MG63 (cell line): ENCODE measurements around the gene KCNIP4. TPM values are rescaled to one million over a fixed set of nuclear protein-coding genes. Genes with fewer than 3 reads are reported as not detected.
A peak's percentile ranks its signal among the peaks of the same experiment; 100 is the strongest.

Source experiments
- DNase-seq: peaks from one replicate; pipeline ENCODE4 v3.0.0-alpha.2; 2020
- H3K27me3 ChIP-seq: fragments of 250-450 bp; sonication (Bioruptor Pico); 2 replicates; pipeline ENCODE4 v1.5.1; 2020; ENCODE audit warnings: mild to moderate bottlenecking, moderate library complexity
- H3K36me3 ChIP-seq: fragments of 250-450 bp; sonication (Bioruptor Pico); 2 replicates; pipeline ENCODE4 v1.5.1; 2020; ENCODE audit warnings: mild to moderate bottlenecking, moderate library complexity
- H3K4me3 ChIP-seq: fragments of 250-450 bp; sonication (Bioruptor Pico); 2 replicates; pipeline ENCODE4 v1.5.1; 2020; ENCODE audit warnings: mild to moderate bottlenecking, moderate library complexity
- H3K9me3 ChIP-seq: fragments of 250-450 bp; sonication (Bioruptor Pico); 2 replicates; pipeline ENCODE4 v1.5.1; 2020; ENCODE audit warnings: mild to moderate bottlenecking, moderate library complexity
- total RNA-seq: library from RNA; depleted of rRNA; stranded (reverse); fragments of >200 nt; shearing (Covaris generic); gene quantifications from 2 replicates; pipeline ENCODE4 v1.2.3, GENCODE V29; 2014; ENCODE audit warnings: low replicate concordance

Gene KCNIP4
- total RNA-seq, 1 experiment from 2014 or later = not detected

- no peak for DNase-seq
- no peaks in the 10 kb centered on the region for H3K9me3 ChIP-seq
- no peaks in the 10 kb centered on the region for H3K36me3 ChIP-seq
- no peak overlapping the region for H3K4me3 ChIP-seq
- no peaks in the 10 kb centered on the region for H3K27me3 ChIP-seq
These were observed 251.0 kb downstream of the KCNIP4 start for GRCh38 chr4:21697583-21697982.

DNA sequence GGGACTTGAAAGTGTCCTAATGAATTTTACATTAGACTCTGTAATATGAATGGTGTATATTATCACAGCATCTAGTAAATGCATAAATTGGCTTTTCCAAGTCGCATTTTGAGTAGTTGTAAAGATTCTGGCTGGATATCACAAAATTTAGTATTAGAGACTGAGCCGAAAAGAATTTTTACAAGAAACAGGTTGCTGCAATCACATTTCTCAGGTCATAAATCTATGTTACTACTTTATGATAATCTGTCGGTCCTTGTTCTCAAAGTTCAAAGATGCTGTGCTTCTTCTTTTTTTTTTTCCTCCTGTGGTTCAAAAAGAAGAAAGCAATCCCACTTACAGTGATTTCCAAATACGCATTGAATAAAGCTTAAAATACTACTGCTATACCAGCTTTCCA lies 253.4 kb downstream of the KCNIP4 start:
- Histone ChIP-seq H3K27me3 (no peaks in the 10 kb centered on the region), H3K9me3 (no peaks in the 10 kb centered on the region), H3K36me3 (no peaks in the 10 kb centered on the region), H3K4me3 (no peak overlapping the region)
- DNase-seq = no peak

- DNase-seq = no peak
- Histone ChIP-seq H3K27me3 (no peaks in the 10 kb centered on the region), H3K9me3 (no peaks in the 10 kb centered on the region)
These were observed 256.3 kb downstream of the KCNIP4 start for GRCh38 chr4:21692241-21692640.

DNA sequence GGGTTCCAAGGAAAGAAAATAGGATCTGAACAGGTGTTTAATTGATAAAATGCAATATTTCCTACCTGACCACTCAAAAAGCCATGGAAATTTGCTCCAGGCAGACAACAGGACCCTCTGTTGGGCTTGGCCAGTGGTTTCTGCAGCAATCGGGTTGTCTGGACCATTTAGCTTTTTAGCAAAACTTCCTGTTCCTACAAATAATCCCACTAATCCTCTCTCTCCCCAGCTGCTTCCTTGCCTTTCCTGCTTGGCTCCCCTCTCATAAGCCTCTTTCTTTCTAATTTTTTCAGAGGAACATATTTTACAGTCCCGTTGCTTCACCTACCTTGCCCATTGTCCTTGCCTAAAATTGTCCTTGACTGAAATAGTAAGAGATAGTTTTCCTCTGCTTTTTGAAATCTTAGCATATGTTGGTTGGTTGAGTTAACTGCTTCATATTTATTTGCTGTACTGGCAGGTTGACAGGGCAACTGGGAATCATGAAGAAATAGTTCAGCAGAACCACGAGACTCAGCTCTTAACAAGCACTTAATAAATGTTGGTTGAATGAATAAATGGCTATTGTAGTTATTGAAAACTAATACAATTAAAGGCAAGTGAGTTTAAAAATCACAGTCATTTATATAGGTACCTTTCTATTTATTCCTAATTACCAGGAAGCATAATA lies 259.8 kb downstream of the KCNIP4 start:
- DNase-seq = no peak

More at GRCh38 chr4:21692241-21692640, 256.3 kb downstream of the KCNIP4 start:
- no peak overlapping the region for H3K4me3 ChIP-seq
- H3K36me3 ChIP-seq = no peaks in the 10 kb centered on the region

GRCh38 chr4:21685911-21686310 lies 262.7 kb downstream of the KCNIP4 start:
- no peak for DNase-seq
- Histone ChIP-seq H3K36me3 (no peaks in the 10 kb centered on the region), H3K9me3 (no peaks in the 10 kb centered on the region), H3K4me3 (no peak overlapping the region), H3K27me3 (no peaks in the 10 kb centered on the region)

More for the DNA sequence above, 259.8 kb downstream of the KCNIP4 start:
- Histone ChIP-seq H3K9me3 (no peaks in the 10 kb centered on the region), H3K36me3 (no peaks in the 10 kb centered on the region), H3K27me3 (no peaks in the 10 kb centered on the region), H3K4me3 (no peak overlapping the region)

GRCh38 chr4:21680326-21680898 lies 268.2 kb downstream of the KCNIP4 start:
- no peaks in the 10 kb centered on the region for H3K36me3 ChIP-seq
- no peaks in the 10 kb centered on the region for H3K9me3 ChIP-seq
- no peak overlapping the region for H3K4me3 ChIP-seq
- no peak for DNase-seq
- H3K27me3 ChIP-seq = no peaks in the 10 kb centered on the region

DNA sequence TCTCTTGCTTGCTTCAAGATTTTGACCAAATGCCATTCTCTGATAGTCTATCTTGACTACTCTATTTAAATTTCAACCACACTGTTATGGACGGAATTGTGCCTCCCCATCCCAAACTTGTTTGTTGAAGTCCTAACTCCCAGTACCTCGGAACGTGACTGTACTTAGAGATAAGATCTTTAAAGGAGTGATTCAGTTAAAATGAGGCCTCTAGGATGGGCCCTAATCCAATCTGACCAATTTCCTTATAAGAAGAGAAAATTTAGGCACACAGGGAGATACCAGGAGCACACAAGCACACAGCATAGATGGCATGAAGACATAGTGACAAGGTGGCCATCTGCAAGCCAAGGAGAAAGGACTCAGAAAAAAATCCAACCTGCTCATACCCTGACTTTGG lies 269.9 kb downstream of the KCNIP4 start:
- H3K36me3 ChIP-seq = no peaks in the 10 kb centered on the region
- H3K4me3 ChIP-seq = no peak overlapping the region
- no peak for DNase-seq
- H3K27me3 ChIP-seq = no peaks in the 10 kb centered on the region
- H3K9me3 ChIP-seq = no peaks in the 10 kb centered on the region

GRCh38 chr4:21677173-21677572 lies 271.4 kb downstream of the KCNIP4 start:
- Histone ChIP-seq H3K27me3 (no peaks in the 10 kb centered on the region), H3K36me3 (no peaks in the 10 kb centered on the region), H3K9me3 (no peaks in the 10 kb centered on the region), H3K4me3 (no peak overlapping the region)
- no peak for DNase-seq

GRCh38 chr4:21664355-21664754 lies 284.2 kb downstream of the KCNIP4 start:
- no peaks in the 10 kb centered on the region for H3K36me3 ChIP-seq
- no peaks in the 10 kb centered on the region for H3K27me3 ChIP-seq
- H3K4me3 ChIP-seq = no peak overlapping the region
- DNase-seq = no peak
- no peaks in the 10 kb centered on the region for H3K9me3 ChIP-seq

- Histone ChIP-seq H3K4me3 (no peak overlapping the region), H3K36me3 (no peaks in the 10 kb centered on the region)
- peak; percentile 17 for DNase-seq
These were observed 291.7 kb downstream of the KCNIP4 start for GRCh38 chr4:21656832-21657231.

GRCh38 chr4:21655031-21655430 lies 293.5 kb downstream of the KCNIP4 start:
- Histone ChIP-seq H3K9me3 (no peaks in the 10 kb centered on the region), H3K36me3 (no peaks in the 10 kb centered on the region), H3K27me3 (no peaks in the 10 kb centered on the region), H3K4me3 (no peak overlapping the region)
- DNase-seq = no peak

More at GRCh38 chr4:21656832-21657231, 291.7 kb downstream of the KCNIP4 start:
- Histone ChIP-seq H3K27me3 (no peaks in the 10 kb centered on the region), H3K9me3 (no peaks in the 10 kb centered on the region)

DNA sequence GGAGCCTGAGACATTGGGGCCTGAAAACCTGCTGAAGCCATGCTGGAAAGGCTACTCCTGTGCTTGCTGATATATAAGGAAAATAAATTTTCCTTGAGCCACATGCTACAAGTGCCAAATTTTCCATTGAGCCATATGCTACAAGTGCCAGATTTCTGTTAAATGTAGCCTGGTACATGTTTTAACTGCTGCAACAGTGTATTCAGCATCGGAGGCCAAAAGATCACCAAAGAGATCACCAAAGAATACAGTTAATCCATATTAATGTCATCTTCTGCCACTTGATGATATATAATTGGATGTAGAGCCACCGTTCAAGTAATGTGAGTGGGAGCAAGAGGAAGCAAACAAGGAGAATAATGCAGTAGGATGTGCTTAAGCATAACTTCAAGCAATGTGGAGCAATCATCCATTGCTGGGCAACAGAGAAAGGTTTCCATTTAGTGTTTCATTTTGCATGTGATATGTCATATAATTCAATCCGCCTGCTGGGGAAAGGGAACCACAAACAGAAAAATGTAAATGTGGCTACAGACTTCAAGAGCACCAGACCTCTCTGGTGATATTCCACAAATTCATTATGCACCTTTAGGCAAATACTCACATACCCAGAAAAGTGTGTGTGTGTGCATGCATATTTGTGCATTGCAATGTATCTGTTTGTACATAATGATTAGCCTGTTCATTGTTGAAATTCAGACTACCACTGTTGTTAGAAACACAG lies 295.9 kb downstream of the KCNIP4 start:
- Histone ChIP-seq H3K9me3 (no peaks in the 10 kb centered on the region), H3K4me3 (no peak overlapping the region), H3K27me3 (no peaks in the 10 kb centered on the region), H3K36me3 (no peaks in the 10 kb centered on the region)
- DNase-seq = no peak

DNA sequence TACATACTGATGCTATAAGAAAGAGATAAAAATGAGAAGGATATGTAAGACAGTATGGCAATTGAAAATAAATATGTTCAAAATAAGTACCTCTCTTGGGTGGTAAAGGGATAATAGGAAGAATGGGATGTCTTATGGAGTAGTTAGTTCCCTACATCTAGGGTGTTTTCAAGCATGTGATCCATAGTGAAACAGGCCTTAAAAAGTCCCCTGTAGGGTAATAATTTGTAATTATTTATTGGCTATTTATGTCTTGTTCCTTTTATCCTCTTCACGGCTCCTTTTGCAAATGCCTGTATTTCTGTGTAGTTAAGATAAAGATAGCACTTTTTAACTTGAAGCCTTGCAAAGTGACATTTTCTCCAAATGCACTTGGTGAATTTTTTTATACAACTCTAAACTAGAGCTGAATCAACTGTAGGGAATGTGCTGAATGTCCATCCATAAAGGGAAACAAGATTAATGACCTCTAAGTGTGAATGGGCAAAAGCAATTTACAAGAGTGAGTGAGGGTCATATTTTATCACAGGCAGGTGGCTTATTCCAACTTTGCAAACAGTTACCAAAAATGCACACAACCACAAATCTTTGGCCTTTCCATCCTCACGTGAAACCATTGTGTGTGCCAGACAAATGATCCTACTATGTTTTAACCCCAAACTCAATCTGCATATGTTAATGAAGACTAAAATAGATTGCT lies 299.0 kb downstream of the KCNIP4 start:
- Histone ChIP-seq H3K27me3 (no peaks in the 10 kb centered on the region), H3K9me3 (no peaks in the 10 kb centered on the region), H3K4me3 (no peak overlapping the region), H3K36me3 (no peaks in the 10 kb centered on the region)
- DNase-seq = no peak

DNA sequence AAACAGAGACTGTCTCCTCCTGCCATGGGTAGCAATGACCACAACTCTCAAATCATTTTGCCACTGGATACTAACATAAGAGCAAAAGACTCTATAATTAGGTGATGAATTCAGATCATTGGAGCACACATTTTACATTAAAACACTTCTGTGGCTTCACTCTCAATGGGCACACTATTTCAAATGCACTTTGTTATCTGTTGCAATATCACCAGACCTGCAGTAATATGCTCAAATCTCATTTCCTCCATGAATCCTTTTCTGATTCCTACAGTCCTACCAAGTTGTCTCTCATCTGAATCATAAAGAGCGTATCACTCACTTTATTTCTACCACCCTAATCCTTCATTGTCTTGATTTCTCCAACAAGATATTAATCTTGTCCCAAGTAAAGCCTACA lies 302.8 kb downstream of the KCNIP4 start:
- no peaks in the 10 kb centered on the region for H3K36me3 ChIP-seq
- H3K27me3 ChIP-seq = no peaks in the 10 kb centered on the region
- no peak for DNase-seq
- H3K9me3 ChIP-seq = no peaks in the 10 kb centered on the region
- no peak overlapping the region for H3K4me3 ChIP-seq

GRCh38 chr4:21641696-21642095 lies 306.9 kb downstream of the KCNIP4 start:
- H3K36me3 ChIP-seq = no peaks in the 10 kb centered on the region
- H3K4me3 ChIP-seq = no peak overlapping the region
- H3K9me3 ChIP-seq = no peaks in the 10 kb centered on the region
- H3K27me3 ChIP-seq = no peaks in the 10 kb centered on the region
- DNase-seq = no peak

DNA sequence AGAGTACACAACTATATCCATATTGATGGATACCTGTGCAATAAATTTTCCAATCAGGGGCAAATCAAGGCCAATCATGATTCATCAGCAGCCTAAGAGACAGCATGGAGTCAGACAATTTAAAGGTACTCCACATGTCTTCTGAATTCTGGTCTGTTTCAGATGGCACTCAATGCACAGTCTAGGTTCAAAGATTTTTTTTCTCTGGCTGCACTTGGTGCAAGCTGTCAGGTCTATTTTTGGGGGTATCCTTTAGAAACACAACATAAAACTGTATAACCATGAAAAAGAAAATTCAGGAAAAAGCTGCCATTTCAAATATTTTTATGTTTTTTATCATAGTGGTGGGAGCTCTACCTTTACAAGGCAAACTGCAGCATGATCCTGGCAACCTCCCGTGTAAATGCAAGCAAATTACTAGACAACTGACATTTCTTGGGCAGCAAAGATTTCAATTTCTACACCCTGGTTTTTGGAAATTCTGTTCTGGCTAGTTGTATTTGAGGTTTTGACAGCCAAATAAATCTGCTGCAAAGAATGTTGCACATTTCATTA lies 310.3 kb downstream of the KCNIP4 start:
- no peak for DNase-seq
- Histone ChIP-seq H3K27me3 (no peaks in the 10 kb centered on the region), H3K4me3 (no peak overlapping the region), H3K9me3 (no peaks in the 10 kb centered on the region), H3K36me3 (no peaks in the 10 kb centered on the region)
